NAMALWA (cell line): ENCODE results near the gene REV1.
"Not testable (repeated sequence)": the region's sequence is repeated elsewhere in the genome, so short reads cannot be mapped to it uniquely, and the experiment has no call there.

ENCODE experiments used
- DNase-seq: peaks from one replicate; pipeline ENCODE4 v3.0.0-alpha.2; 2015; ENCODE audit warnings: low spot score

Gene REV1

DNA sequence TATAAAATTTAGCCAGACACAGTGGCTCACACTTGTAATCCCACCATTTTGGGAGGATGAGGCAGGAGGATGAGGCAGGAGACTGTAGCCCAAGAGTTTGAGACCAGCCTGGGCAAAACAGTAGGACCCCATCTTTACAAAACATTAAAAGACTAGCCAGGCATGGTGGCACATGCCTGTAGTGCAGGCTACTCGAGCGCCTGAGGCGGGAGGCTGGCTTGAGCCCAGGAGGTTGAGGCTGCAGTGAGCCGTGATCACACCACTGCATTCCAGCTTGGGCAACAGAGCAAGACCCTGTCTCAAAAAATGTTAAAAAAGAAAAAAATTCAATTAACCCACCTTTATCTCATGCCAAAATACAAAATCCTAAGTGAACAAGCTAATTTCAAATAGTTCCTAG, 4.0 kb downstream of the REV1 start:
- peak; percentile 25 for DNase-seq

DNA sequence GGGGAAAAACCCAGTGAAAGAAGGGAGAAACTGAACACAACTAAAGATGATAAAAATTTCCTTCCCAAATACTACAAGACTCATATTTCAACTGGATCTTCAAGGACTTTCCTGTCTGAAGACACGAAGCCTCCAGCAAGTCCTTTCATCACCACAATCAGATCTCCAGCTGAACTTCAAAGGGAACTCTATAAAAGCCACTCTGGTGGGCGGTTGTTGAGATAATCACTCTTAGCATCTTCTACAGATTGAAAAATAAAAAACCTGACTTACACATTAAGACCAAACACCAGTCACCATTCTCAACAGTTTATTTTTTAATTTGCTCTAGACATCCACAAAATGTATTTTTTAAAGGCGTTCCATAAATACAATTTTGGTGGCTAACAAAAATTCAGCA, 4.4 kb downstream of the REV1 start:
- DNase-seq, result no peak

- no peak for DNase-seq
Measured at GRCh38 chr2:99484205-99484604, 5.6 kb downstream of the REV1 start.

GRCh38 chr2:99481941-99482340, 7.9 kb downstream of the REV1 start:
- DNase-seq, result no peak

GRCh38 chr2:99481527-99481926, 8.3 kb downstream of the REV1 start:
- no peak for DNase-seq

- no peak for DNase-seq
Measured at GRCh38 chr2:99480390-99480789, 9.4 kb downstream of the REV1 start.

GRCh38 chr2:99478632-99479031, 11.2 kb downstream of the REV1 start:
- DNase-seq, result no peak

- DNase-seq, result no peak
Measured at GRCh38 chr2:99477054-99477453, 12.8 kb downstream of the REV1 start.

- no peak for DNase-seq
Measured at GRCh38 chr2:99476629-99477028, 13.2 kb downstream of the REV1 start.

DNA sequence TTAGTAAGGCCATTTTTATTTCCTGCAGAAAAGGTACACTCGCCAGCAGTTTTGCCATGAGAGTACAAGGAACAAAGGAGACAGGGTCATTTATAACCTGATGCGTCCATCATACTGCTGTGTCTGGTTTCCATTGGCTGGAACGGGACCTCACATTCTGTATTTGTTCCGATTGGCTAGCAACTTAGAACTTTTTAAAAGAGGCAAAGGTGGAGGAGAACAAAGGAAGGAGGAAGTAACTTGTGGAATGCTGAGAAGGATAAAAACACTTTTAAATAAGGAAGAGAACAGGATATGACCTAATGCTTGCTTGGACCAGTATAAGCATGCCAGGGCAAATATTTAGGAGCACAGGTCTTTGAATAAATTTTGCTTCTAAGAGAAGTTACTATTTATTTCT, 14.7 kb downstream of the REV1 start:
- not testable (repeated sequence) for DNase-seq

- no peak for DNase-seq
Measured at GRCh38 chr2:99473518-99474083, 16.2 kb downstream of the REV1 start.

DNA sequence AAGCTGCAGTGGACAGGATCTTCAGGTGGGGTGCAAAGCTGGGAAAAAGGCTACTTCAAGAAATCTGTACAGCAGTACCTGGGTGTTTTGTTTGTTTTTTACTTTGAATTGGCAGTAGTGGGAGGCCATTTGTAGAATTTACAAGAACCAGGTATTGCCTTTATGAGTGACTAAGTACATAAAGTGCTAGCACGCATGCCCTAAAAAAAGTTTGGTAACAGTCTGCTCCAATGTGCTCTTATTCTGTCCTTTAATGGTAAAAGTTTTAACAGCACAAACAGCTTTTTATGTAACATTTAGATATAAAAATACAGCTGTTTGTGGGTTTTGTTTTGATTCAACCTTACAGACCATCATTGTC, 17.2 kb downstream of the REV1 start:
- no peak for DNase-seq

DNA sequence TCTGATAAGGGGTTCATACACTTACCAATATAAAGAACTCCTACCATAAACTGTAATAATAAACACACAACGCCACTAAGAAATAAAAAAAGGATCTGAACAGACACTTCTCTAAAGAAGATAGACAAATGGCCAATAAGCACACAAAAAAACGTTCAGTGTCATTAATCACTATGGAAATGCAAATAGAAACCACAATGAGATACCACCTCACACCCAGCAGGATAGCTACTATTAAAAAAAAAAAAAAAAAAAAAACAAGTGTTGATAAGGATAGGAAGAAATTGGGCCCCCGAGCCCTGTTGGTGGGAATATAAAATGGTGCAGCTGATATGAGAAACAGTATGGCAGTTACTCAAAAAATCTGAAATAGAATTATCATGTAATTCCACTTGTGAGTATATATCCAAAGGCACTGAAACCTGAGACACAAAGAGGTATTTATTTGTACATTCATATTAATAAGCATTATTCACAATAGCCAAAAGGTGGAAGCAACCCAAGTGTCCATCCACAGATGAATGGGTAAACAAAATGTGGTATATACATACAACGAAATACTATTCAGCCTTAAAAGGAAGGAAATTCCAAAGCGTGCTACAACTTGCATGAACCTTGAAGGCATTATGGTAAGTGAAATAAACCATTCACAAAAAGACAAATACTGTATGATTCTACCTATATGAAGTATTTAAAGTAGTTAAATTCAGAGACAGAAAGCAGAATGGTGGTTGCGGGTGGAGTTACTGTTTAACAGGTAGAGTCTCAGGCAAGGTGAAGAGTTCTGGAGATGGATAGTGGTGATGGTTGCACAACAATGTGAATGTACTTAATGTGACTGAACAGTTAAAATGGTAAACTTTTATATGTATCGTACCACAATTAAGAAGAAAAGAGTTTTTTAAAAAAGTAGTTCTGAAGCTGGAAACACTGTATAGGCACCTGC, 17.9 kb downstream of the REV1 start:
- DNase-seq, result no peak

GRCh38 chr2:99470957-99471356, 18.9 kb downstream of the REV1 start:
- DNase-seq, result no peak

DNA sequence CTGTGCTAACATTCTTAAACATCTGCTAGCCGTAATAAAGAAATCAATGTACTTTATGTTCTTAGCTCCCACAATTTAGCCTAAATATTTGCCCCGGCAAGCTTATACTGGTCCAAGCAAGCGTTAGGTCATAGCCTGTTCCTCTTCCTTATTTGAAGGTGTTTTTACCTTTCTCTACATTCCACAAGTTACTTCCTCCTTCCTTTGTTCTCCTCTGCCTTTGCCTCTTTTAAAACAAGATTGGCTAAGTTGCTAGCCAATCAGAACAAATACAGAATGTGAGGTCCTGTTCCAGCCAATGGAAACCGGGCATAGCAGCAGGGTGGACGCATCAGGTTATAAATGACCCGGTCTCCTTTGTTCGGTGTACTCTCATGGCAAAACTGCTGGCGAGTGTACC, 19.4 kb downstream of the REV1 start:
- not testable (repeated sequence) for DNase-seq

DNA sequence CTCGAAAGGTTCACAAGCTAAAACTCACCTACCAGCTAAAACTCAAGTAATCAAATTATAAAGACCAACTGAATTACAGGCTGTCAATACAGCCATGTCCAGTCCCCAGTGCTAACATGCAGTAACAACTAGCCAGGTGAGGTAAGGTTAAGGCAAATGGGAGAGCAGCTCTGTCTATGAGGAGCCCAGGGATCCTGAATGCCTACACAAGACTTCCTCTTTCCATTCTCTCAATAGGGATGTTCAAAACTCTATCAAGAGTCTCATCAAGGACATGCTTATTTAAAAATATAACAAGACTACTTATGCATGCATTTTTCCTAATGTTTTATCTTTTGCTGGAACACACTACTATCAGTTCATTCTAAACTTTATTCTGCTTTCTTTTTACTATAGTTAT, 20.4 kb downstream of the REV1 start:
- no peak for DNase-seq

DNA sequence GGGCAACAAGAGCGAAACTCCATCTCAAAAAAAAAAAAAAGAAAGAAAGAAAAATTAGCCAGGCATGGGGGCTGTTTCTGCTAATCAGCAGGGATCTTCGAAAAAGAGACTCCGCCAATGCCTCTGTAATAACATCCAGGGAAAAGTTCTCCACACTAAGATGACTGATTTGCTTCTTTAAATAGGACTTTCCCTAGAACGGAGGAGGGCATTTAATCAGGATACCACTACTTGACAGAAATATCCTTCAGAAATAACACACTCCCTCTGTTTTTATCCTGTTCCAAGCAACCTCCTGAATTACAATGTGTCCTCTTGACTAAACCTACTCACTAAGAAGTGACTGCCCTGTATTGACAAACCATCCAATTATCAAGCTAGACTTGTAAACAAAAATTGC, 21.7 kb downstream of the REV1 start:
- DNase-seq, result no peak

DNA sequence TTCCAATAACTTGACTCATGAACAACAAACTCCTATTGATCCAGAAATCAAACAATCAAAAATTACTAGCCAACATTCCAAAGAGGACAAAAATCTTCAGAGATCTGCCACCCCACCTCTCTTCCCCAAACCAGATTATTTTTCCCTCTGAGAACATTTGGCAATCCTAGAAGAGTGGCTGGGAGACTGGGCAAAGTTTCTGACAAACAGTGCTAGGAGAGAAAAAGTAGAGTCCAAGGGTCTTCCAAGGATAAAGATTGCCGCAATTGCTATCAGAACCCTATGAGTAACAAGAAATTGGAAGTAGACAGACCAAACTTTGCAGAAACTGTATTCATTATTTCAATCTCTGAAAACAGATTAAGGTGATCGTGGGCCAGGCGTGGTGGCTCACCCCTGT, 22.4 kb downstream of the REV1 start:
- no peak for DNase-seq

- DNase-seq, result no peak
Measured at GRCh38 chr2:99461828-99462483, 27.9 kb downstream of the REV1 start.

DNA sequence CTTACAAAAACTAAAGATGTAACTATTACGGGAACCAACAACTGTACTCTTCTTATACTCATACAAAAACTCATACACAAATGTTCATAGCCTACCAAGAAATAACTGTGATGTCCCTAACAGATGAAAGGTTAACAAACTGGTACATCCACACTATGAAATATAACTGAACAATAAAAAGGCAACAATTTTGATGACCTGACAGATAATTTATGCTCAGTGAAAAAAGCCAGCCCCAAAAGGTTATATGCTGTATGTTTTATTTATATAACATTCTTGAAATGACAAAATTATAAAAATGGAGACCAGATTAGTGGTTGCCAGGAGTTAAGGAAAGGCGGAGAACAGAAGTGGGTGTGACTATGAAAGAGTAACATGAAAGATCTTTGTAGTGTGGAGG, 31.3 kb downstream of the REV1 start:
- no peak for DNase-seq

DNA sequence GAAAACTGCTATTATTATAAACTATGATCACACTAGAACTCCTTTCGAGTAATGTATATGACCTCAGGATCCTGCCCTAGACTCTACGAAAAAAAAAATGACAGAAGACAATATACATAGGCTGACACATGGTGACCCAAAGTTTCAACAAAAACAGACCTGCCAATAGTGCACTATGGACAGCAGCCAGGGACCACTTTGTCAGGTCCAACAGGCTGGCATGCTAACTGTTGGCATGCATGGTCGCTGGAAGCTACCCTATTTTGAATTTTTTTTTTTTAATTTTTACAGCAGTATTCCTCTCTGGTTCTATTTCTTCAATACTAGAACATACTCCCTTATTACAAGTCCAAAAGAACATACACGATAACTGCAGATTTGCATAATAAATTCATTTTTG, 38.1 kb downstream of the REV1 start:
- no peak for DNase-seq

- no peak for DNase-seq
Measured at GRCh38 chr2:99451280-99451679, 38.5 kb downstream of the REV1 start.

- DNase-seq, result no peak
Measured at GRCh38 chr2:99450199-99450598, 39.6 kb downstream of the REV1 start.
